ENCODE measurements around the gene PKHD1. TPM values are rescaled to one million over a fixed set of nuclear protein-coding genes. Genes with fewer than 3 reads are reported as not detected.
A peak's percentile ranks its signal among the peaks of the same experiment; 100 is the strongest.

The PKHD1 gene, protein sequence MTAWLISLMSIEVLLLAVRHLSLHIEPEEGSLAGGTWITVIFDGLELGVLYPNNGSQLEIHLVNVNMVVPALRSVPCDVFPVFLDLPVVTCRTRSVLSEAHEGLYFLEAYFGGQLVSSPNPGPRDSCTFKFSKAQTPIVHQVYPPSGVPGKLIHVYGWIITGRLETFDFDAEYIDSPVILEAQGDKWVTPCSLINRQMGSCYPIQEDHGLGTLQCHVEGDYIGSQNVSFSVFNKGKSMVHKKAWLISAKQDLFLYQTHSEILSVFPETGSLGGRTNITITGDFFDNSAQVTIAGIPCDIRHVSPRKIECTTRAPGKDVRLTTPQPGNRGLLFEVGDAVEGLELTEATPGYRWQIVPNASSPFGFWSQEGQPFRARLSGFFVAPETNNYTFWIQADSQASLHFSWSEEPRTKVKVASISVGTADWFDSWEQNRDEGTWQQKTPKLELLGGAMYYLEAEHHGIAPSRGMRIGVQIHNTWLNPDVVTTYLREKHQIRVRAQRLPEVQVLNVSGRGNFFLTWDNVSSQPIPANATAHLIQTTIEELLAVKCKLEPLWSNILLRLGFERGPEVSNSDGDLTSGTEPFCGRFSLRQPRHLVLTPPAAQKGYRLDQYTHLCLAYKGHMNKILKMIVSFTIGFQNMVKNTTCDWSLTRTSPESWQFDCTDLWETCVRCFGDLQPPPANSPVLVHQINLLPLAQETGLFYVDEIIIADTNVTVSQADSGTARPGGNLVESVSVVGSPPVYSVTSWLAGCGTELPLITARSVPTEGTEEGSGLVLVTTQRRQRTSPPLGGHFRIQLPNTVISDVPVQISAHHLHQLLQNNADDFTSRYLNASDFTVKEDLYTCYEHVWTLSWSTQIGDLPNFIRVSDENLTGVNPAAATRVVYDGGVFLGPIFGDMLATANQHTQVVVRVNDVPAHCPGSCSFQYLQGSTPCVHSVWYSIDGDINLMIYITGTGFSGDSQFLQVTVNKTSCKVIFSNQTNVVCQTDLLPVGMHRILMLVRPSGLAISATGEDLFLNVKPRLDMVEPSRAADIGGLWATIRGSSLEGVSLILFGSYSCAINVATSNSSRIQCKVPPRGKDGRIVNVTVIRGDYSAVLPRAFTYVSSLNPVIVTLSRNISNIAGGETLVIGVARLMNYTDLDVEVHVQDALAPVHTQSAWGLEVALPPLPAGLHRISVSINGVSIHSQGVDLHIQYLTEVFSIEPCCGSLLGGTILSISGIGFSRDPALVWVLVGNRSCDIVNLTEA (N-terminal part only)
- total RNA-seq (3.3 TPM in 2 replicates), polyA plus RNA-seq (0.47 and 1.0 TPM in 2 replicates)

DNA sequence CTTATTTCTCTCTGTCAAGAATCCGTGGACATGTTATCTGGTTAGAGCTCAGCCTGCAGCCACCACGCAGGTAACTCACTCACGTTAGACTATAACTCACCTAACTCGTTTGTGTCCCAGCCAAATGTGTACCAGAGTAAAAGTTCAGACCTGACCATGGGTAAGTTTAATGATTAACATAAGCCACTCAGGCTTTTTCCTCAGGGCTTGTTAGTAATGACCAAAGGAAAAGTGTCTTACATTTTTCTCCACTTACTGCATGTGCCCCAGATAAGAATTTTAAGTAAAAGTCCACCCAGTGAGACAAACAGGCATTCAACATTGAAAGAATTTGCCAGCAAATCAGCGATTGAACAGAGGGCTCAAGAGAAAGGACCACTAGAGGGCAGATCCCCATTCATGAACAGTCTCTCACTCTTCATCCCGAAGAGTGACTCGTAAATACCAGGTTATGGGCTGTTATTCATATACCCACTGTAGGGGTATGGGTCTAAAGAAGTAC is at the start of gene PKHD1:
TSS of gene PKHD1 (minus strand) at position 116 of the 502 bp plus-strand sequence. CDS start 2,680 bp downstream, outside the sequence.
- 32% methylated on average over 7 of the region's 7 CpGs for WGBS (ENCODE audit: low lambda C conversion rate, missing lambda C conversion rate)
- Histone ChIP-seq H3K36me3 (replicated peaks; ENCODE audit: insufficient read depth, low read depth) (no peaks in the 10 kb centered on the region), H2AFZ (peak within 1 kb of the TSS; percentile 53), H4K20me1 (ENCODE audit: insufficient read depth, poor library complexity, severe bottlenecking) (no peaks in the 10 kb centered on the region), H3K9me2 (replicated peaks; ENCODE audit: insufficient read depth) (no peaks in the 10 kb centered on the region), H3K4me2 (peak within 1 kb of the TSS; percentile 73), H3K4me3 (no peak within 1 kb of the TSS), H3K4me1 (ENCODE audit: insufficient read depth) (peaks cover 12% of the 10 kb centered on the region), H3K27ac (peak within 1 kb of the TSS; percentile 83), H3K27me3 (no peaks in the 10 kb centered on the region), H3K79me2 (no peaks in the 10 kb centered on the region), H3K9me3 (ENCODE audit: low read depth) (no peaks in the 10 kb centered on the region)
- TF ChIP-seq, protein P1, sequence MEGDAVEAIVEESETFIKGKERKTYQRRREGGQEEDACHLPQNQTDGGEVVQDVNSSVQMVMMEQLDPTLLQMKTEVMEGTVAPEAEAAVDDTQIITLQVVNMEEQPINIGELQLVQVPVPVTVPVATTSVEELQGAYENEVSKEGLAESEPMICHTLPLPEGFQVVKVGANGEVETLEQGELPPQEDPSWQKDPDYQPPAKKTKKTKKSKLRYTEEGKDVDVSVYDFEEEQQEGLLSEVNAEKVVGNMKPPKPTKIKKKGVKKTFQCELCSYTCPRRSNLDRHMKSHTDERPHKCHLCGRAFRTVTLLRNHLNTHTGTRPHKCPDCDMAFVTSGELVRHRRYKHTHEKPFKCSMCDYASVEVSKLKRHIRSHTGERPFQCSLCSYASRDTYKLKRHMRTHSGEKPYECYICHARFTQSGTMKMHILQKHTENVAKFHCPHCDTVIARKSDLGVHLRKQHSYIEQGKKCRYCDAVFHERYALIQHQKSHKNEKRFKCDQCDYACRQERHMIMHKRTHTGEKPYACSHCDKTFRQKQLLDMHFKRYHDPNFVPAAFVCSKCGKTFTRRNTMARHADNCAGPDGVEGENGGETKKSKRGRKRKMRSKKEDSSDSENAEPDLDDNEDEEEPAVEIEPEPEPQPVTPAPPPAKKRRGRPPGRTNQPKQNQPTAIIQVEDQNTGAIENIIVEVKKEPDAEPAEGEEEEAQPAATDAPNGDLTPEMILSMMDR (IDR thresholded peaks at IDR 0.05; ENCODE audit: poor library complexity) = peak; percentile 55
- no peak for TF ChIP-seq EZH2 (IDR thresholded peaks at IDR 0.05; ENCODE audit: borderline replicate concordance)
- peak; percentile 56 for DNase-seq (ENCODE audit: low spot score)

DNA sequence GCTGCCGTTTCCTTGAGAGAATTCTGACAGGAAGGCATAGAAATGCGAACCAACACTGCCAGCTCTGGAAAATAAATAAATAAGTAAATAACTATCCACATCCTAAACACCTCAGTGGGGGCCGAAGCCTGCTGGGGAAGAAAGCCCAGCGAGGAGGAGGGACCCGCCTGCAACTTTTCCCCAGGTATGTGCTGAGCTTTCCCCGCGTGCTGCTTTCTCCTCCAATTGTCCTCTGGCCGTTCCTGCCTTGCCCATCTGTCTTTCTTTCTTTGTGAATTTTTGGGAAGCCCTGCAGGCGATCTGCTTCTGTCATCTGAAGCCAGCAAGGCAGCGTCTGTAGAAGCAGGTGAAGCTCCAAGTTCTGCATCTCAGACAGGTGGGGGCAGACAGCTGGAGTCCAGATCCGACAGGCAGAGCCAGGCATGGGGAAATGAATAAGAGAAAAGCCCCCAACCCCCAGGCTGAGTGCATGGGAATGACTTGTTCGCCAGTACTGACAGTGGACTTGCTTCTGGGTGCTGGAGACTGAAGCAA is 49.6 kb upstream of the PKHD1 start:
- Histone ChIP-seq H3K27me3 (no peaks in the 10 kb centered on the region), H3K79me2 (no peaks in the 10 kb centered on the region), H3K27ac (no peak overlapping the region), H3K4me3 (no peak overlapping the region), H4K20me1 (ENCODE audit: insufficient read depth, poor library complexity, severe bottlenecking) (no peaks in the 10 kb centered on the region), H2AFZ (no peak overlapping the region), H3K4me1 (ENCODE audit: insufficient read depth) (no peaks in the 10 kb centered on the region), H3K9me3 (ENCODE audit: low read depth) (no peaks in the 10 kb centered on the region), H3K9me2 (replicated peaks; ENCODE audit: insufficient read depth) (no peaks in the 10 kb centered on the region), H3K36me3 (replicated peaks; ENCODE audit: insufficient read depth, low read depth) (no peaks in the 10 kb centered on the region), H3K4me2 (no peak overlapping the region)
- 69% methylated on average over 12 of the region's 12 CpGs for WGBS (ENCODE audit: low lambda C conversion rate, missing lambda C conversion rate)
- TF ChIP-seq EZH2 (IDR thresholded peaks at IDR 0.05; ENCODE audit: borderline replicate concordance) = no peak
- TF ChIP-seq EZH2phosphoT487 (IDR thresholded peaks at IDR 0.05; ENCODE audit: low read depth, severe bottlenecking, unreplicated experiment) = no peak
- TF ChIP-seq, protein P1 (IDR thresholded peaks at IDR 0.05; ENCODE audit: poor library complexity) = no peak
- no peak for DNase-seq (ENCODE audit: low spot score)

DNA sequence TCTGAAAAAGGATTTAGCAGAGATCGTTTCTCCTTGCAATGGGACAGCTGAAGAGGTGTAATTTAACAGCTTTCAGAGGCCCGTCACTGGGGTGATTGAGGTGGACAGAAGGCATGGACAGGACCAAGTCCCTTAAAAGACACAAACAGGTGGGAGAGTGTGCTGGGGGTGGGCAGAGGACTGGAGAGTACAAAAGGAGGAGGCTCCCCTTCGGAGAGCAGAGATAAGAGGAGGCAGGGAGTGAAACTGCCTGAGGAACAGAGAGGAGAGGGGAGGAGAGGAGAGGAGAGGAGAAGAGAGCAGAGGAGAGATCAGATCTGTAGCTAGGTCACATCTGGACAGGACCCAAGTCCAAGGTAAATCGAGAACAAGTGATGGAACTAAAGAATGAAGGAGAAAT is 48.6 kb upstream of the PKHD1 start:
- Histone ChIP-seq H3K4me3 (no peak overlapping the region), H3K27ac (no peak overlapping the region), H4K20me1 (ENCODE audit: insufficient read depth, poor library complexity, severe bottlenecking) (no peaks in the 10 kb centered on the region), H3K9me2 (replicated peaks; ENCODE audit: insufficient read depth) (no peaks in the 10 kb centered on the region), H2AFZ (no peak overlapping the region), H3K9me3 (ENCODE audit: low read depth) (no peaks in the 10 kb centered on the region), H3K36me3 (replicated peaks; ENCODE audit: insufficient read depth, low read depth) (no peaks in the 10 kb centered on the region), H3K4me2 (no peak overlapping the region), H3K79me2 (no peaks in the 10 kb centered on the region), H3K27me3 (no peaks in the 10 kb centered on the region), H3K4me1 (ENCODE audit: insufficient read depth) (no peaks in the 10 kb centered on the region)
- no peak for DNase-seq (ENCODE audit: low spot score)
- TF ChIP-seq EZH2phosphoT487 (IDR thresholded peaks at IDR 0.05; ENCODE audit: low read depth, severe bottlenecking, unreplicated experiment) = no peak
- TF ChIP-seq, protein P1 (IDR thresholded peaks at IDR 0.05; ENCODE audit: poor library complexity) = no peak
- TF ChIP-seq EZH2 (IDR thresholded peaks at IDR 0.05; ENCODE audit: borderline replicate concordance) = no peak
- WGBS (ENCODE audit: low lambda C conversion rate, missing lambda C conversion rate) = 48% methylated on average over 4 of the region's 4 CpGs

Data from hepatocyte (in vitro differentiated cells).